OCI-LY7 (cell line): ENCODE data around the gene FEN1.

ENCODE experiments used
- CTCF ChIP-seq: fragments of 200-600 bp; sonication (generic); conservative IDR thresholded peaks from 2 replicates; pipeline ENCODE4 v1.5.1; 2014; ENCODE audit warnings: mild to moderate bottlenecking, antibody characterized with exemption, low read length, moderate library complexity, mixed read lengths
- EZH2phosphoT487 ChIP-seq: fragments of 200-600 bp; sonication (generic); IDR thresholded peaks from 2 replicates; pipeline ENCODE4 v1.6.1; 2018; ENCODE audit warnings: low read depth, borderline replicate concordance, mild to moderate bottlenecking, mixed run types, antibody characterized with exemption, low read length, moderate library complexity, mixed read lengths

- TF ChIP-seq CTCF (no peak; the same call in 1 of the 2 replicates), EZH2phosphoT487 (no peak)
Measured at GRCh38 chr11:61816736-61817455, 24.2 kb downstream of the FEN1 start, which contains the start of gene FADS1.
